Right hindlimb (tissue), 1 donor: Measurements from ENCODE around the gene TAF3.
"Not testable (repeated sequence)": the region's sequence is repeated elsewhere in the genome, so short reads cannot be mapped to it uniquely, and the experiment has no call there.

ENCODE experiments used
- DNase-seq: peaks from one replicate; pipeline ENCODE4 v3.0.0-alpha.2; 2018

TAF3 gene

DNA sequence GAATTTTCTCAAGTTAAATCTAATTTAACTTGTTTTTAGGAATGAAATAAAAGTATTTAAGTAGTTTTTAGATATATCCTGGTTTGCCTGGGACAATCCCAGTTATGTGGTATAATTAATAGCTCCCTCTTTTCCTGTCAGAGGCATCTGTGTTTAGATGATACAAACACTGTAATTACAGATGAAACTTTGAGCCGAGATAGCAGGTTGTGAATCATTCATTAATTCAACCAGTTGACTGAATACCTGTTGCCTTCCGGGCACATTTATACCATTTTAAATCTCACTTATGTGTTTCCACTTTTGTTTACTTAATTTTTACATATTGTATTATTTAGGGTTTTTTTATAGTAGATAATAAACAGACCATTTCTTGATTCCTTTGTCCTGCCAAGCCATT is 154.1 kb downstream of the TAF3 start:
- DNase-seq = no peak

DNA sequence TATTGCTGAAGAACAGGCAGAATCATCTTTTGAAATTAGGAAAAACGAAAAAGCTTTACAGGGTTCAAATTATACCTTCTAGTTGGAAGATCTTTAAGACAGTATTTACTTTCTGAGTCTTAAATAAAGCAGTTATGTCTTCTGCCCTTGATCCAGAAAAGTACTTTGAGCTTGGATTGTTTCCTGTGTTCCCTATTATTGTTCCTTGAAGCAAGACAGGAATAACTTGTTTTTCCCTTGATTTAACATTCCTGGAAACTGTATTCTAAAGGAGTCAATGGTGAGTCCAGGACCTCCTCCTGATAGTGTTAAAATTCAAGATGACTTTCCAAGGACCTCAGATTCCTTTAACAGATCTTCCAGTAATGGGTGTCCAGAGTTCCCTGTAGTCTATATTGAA is 161.9 kb downstream of the TAF3 start:
- no peak for DNase-seq

DNA sequence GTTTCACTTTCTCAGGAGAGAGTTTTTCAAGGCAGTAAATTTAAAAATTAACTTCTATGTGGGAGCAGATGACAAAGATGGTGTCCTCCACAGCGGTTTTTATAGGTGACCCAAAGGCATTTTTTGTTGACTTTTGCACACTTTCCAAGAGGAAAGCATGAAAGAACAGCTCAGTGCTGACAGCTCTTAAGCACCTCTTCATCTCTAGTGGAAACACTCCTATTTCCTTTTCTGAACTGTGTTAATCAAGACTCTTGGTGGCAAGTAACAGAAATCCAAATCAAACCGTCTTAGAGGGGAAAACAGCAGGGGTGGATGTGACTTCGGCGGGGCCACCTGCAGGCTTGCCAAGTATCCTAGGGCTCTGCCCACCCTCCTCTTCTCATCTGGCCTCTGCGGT is 164.4 kb downstream of the TAF3 start:
- DNase-seq = no peak

DNA sequence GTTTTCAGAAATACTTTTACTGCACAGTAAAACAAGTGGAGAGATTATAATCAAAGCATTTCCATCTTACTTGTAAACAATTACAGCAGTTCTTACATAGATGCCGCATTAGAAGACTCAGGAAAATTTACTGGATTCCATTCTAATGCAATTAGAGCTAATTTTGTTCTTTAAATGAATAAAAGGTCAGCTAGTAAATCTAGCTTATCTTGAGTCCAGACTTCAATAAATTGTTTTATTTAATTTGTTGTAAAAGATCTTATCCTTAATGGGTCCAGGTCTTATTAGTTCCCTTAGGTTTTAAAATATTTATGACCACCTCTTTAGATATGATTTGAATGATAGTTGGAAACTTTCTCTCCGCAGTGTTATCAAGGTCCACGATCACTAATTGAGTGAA is 166.0 kb downstream of the TAF3 start:
- no peak for DNase-seq

DNA sequence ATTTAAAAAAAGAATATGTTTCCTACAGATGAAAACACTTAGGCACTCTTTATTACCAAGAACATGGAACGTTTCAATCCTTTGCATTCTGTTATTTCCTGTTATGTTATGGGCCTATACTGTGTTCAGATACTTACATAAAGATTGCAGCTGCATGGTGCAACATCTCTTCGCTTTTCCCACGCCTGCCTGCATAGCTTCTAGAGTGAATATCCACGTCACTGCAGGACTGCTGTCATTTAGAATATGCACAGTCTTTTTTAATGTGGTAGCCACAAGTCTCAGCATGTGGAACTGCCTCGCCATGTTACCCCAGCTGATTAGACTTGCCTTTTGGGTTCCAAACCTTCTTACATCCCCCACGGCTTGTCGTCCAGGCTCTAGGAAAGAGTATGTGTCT is 166.6 kb downstream of the TAF3 start:
- DNase-seq = no peak

DNA sequence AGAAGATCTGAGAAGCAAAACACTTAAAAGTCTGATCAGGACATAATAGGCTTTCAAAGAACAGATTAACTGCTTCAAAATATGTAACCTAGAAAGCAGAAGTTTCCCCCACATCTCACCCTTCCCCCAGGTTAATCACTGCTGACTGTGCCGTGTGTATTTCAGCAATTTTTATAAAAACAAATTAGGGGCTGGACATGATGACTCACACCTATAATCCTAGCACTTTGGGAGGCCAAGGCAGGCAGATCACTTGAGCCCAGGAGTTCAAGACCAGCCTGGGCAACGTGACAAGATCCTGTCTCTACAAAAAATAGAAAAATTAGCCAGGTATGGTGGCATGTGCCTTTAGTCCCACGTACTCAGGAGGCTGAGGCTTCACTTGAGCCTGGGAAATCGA is 168.5 kb downstream of the TAF3 start:
- DNase-seq = no peak

DNA sequence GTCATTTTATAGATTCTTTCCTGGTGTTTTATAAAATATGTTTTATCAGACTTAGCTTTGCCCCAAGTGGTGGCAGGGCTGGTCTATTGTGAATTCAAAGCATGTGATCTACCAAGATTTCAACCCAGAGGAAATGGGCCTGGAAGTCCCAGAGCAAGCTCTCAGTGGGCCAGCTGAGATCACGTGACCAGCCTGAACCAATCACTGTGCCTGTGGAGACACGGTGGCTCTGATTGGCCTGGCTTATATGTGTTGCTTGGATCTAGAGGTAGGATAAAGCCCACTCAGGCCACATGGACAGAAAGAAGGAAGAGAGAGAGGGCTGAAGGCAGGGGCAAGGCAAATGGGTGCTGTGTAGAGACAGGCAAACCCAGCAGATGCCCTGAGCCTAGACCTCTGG is 170.7 kb downstream of the TAF3 start:
- DNase-seq = no peak

DNA sequence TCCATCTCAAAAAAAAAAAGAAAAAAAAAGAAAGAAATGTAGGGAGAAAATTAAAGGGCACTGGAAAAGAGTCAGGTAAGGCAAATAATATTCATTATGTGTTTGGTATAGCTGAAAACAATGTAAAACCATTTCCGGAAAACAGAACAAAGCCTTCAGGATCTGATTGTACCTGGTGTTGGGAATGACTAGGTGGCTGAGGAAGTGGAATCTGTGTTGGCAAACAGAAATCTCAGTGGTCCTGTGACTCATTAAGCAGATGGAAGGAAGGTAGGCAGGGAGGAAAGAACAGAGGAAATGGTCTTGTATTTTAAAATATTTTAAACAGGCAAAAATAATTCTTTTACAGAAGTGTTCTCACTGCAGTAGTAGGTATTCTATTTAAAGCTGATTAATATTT is 180.5 kb downstream of the TAF3 start:
- no peak for DNase-seq

DNA sequence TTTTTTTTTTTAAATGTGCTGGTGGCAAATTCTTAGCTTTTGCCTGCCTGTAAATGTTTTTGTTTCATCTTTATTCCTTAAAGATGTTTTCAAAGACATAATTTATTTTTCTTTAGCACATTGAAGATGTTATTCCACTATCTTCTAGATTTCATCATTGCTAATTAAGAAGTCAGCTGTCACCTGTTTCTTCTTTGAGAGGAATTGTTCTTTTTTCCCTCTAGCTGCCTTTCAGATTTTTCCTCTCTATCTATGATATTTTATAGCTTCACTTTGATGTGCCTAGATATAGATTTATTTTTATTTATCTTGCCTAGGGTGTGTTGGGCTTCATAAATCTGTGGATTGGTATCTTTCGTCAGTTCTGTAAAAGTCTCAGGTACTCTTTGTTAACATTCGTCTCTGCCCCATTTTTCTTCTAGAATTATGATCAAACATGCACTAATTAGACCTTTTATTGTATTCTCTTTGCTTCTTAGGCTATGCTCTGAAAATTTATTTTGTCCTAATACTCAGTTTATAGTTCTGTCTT is 186.2 kb downstream of the TAF3 start:
- DNase-seq = no peak

DNA sequence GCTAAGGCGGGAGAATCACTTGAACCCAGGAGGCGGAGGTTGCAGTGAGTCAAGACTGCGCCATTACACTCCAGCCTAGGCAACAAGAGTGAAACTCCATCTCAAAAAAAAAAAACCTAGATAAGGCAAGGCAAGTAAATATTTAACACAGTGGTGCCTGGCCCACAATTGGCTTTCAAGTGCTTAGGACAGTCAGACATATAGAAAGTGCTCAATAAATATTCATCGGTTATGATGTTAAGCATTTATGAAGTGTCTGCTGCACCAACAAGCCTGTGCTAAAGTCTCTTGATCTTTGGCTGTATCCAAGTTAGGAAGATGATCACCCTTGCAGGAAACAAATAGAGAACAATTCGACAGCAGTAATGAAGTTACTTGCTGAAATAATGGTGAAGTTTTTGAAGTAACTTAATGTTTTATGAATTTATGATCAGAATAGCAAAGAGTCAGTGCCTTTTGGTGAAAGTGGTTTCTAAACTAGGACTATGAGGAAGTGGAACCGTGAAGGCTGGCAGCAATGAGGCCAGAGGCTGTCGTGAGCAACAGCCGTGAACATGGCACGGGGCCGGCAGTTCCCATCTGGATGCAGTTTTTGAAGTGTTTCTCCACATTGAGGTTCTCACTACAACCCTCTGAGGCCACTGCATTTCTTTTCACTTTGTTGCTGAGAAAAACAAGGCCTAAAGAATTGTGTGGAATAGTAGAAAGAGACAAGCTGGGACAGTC is 188.1 kb downstream of the TAF3 start:
- DNase-seq = no peak

DNA sequence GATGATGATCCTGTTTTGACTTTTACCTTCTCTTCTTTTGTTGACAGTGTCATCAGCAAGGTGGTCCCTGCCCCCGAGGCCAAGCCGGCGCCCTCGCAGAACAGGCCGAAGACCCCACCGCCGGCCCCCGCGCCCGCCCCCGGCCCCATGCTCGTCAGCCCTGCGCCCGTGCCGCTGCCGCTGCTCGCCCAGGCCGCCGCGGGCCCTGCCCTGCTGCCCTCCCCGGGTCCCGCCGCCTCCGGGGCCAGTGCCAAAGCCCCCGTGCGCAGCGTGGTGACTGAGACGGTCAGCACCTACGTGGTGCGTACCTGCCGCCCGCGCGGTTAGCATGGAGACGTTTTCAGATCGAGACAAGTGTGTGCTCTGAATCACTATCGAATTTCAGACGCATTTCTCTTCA is 190.7 kb downstream of the TAF3 start:
- DNase-seq = no peak

DNA sequence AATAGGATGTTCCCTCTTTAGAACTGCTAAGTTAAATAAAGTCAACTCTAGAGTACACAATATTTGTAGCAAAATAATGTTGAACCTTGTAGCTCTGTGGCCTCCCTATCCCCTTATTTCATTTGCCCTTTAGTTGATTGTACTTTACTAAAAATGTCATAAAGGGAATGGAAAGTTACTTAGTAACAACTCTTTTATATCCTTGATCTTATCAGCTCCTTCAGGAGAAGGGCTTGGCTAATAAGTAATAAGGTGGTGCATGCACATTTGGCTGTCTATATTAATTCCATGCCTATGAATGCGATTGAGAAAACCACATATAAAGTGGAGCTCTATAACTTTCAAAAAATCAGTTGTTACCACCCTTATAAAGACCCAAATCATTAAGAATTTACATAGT is 194.7 kb downstream of the TAF3 start:
- DNase-seq = no peak

DNA sequence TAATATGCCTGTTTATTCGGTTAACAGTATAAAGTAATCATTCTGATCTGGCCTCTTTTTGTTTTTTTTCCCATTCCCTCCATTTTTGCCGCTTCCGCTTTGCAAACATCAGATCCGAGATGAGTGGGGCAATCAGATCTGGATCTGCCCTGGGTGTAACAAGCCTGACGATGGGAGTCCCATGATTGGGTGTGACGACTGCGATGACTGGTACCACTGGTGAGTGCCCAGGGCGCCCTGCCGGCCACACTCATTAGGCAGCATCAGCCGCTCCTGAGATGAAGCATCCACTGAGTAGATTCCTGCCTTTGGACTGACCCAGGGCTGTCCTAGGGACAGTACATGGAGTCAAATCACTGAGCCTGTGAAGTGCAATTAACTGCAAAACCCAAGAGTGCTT is 195.3 kb downstream of the TAF3 start:
- DNase-seq = no peak

DNA sequence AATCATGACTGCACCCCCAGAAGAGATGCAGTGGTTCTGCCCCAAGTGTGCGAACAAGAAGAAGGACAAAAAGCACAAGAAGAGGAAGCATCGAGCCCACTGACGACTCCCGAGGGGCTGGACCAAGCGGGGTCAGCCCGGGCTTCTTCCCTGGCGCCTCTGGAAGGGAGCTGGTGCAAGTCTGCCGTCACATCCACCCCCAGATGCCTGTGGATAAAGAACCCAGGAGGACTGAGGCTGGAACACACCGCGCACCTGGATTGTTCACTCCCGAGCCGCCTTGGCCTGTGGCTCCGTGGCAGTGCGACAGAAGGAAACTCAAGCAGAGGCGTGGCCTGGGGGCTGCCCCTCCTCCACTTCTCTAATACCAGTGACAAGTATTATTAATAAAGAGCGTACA is 196.3 kb downstream of the TAF3 start:
- no peak for DNase-seq

DNA sequence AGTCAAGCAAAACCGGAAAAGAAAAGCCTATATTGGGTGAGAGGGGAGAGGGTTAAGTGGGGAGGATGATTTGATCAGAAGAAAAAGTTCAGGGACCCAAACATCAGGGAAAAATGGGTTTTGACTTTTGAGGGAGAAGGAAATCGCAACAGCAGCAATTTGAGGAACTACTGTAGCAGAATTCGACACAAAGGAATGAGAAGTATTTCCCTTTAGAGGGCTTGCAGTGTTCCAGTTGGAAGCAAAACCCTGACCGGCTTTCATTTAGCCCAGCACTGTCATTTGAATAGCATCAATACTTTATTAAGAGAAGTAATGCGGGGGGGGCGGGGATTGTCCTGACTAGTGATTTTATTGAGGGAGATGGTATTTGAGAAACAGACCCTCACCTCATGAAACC is 199.0 kb downstream of the TAF3 start:
- DNase-seq = no peak

DNA sequence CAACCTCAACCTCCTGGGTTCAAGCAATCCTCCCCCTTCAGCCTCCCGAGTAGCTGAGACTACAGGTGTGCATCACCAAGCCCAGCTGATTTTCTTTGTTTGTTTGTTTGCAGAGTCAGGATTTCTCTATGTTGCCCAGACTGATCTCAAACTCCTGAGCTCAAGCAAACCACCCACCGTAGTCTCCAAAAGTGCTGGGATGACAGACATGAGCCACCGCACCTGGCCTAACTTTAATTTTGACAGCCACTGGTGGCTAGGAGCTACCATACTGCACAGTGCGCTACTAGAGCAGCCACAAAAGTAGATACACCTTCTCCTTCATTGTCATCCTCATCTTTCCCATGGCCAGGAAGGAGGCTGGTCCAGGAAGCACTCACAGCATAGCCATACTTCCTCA is 205.0 kb downstream of the TAF3 start:
- no peak for DNase-seq

DNA sequence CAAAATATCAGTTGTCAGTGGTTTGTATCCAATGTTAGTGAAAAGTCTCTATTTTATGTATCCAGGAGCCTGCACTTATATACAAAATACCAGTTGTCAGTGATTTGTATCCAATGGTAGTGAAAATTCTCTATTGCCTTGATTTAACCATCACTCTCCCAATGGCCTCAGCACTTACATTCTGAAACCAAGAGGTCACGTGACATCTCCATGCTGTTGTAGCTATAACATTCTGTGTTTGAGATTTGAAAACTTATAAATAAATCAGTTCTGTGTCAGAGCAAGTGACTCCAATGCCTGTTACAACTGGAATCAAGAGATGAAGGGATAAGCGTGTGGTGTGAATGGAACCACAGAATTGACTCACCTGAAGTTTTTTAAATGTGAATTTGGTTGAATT is 205.5 kb downstream of the TAF3 start:
- DNase-seq = no peak

DNA sequence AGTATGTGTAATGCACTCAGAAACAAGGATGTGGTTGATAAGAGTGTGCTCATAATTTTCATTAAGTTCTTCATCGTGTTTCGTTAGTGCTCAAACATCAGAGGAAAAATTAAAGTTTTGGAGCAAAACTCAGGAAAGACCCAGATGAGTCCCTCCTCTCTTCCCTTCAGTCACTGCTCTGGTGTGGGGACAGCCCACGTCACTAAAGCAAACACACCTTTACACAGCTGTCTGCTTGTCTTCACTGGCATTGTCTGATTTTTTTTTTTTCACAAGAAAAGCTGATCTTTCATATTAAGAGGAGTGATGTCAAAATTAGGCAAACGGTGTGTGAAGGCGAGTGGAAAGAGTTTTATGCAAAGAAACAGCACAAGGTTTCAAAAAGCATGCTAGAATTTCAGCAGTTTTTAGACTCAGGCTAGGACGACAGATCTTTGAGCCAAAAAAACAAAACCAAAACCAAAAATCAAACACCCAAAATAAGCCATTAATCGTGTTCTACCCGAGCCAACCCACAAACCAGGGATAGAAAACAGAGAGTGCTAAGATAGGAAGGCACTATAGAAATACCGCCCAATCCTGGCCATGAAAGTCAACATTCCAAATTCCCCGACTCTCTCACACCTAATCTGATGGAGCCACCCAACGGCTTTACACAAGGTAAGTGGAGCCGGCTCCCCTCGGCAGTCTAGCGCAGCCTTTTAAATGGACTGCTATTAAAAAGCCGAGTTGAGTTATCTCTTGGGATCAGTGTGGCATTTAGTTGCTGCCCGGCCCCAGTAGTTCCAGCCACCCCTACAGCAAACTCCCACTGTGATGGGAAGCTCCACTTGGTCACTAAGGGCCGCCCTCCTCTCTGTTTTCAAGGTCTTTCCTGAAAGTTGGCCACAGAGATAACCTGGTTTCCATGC is 208.3 kb downstream of the TAF3 start:
- no peak for DNase-seq

DNA sequence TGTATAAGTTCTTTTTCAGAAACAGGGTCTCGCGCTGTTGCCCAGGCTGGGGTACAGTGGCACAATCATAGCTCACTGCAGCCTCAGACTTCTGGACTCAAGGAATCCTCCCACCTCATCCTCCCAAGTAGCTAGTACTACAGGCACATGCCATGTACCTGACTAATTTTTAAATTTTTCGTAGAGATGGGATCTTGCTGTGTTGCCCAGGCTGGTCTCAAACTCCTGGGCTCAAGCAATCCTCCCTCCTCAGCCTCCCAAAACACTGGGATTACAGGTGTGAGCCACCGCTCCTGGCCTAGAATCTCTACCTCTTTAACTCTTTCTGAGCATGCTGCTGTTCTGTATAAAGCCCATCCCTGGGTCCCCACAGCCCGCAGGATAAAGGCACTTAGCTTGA is 212.9 kb downstream of the TAF3 start:
- not testable (repeated sequence) for DNase-seq

DNA sequence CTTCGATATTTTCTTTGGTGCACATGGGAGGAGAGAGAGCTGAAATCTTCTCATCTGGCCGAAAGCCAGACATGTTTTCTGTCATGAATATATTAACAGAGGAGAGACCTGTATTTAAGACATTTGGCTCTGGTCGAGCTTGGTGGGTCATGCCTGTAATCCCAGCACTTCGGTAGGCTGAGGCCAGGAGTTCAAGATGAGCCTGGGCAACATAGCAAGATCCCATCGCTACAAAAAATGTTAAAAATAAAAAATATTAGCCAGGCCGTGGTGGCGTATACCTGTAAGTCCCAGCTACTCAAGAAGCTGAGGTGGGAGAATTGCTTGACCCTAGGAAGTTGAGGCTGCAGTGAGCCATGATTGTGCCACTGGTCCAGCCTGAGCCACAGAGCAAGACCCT is 214.3 kb downstream of the TAF3 start:
- DNase-seq = no peak

DNA sequence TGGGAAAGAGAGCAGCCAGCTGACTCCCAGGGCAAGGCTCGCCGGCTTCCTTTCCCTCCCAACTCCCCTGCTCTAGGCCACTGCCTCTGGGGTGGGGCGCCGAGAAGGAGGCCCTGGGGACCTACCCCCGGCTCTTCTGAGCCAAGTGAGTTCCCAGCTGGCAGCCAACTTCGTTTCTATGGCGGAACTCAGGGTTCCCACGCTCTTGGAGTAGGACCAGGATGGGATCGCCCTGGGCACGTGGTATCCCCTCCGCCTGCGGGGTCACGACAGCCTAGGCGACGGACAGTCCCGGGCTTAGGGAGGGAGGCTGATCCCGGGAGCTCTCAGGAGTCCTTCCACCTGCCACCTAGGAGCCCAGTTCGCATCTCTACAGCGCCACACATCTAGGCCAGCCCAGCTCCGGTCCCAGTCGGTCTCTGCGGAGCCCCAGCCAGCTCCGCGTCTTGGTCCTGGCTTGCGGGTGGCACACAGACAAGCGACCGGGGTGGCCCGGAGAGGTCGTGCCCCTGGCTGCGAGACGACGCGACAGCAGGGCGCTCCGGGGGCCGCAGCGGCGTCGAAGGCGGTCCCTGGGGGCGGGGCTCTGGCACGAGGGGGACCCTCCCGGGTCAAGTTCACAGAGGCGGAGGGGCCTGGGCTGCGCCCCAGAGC is 215.6 kb downstream of the TAF3 start:
- no peak for DNase-seq

DNA sequence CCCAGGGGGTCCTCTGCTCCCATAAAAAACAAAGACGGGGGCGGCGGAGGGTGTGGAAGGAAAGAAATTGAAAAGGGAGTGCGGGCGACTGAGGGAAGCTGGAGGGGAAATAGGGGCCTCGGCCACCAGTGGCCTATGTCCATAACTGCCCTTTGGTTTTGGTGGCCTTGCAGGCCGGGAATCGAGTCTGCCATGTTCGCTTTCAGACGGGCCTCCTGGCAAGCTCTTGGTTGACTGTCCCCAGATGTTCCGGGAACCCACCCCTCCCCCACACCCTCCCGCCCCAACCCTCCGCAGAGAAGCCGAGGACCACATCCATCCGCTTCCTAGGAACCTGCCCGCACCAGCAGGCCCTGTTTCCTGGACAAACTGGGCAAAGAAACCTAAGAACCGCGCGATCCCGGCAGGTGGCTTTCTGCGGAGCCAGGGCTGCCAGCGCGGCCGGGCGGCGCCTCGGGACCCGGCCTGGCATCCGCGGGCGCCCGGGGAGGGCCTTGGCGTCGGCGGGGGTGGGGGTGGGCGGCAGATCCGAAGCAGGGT is 216.2 kb downstream of the TAF3 start:
- DNase-seq = no peak

DNA sequence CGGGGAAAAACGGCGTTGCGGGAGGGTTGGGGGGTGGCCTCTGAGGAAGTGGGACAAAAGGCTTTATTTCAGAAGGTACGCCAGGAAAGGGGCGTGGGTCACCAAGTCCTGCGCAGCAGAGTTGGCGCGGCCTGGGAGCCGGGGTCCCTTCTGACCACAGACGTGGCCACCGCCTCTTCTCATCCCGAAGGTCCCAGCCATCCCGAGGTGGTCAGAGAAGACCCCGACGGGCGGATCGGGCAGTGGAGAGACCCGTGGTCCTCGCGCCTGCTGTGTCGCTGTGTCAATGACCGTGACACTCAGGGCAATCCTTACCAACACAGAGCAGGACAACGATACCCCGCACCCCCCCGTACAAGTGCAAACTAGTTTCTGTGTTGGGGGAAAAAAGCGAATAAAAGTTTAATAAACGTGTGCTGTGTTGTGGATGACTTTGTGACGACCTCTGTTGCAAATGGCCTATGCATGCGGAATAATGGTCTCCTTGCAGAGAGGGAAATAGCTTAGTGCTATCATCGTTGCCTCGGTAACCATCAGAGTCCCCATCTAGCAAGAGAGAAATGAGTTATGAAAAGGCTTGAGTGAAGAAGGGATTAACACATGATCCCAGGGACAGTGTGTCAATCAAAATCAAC is 216.8 kb downstream of the TAF3 start:
- DNase-seq = no peak
